B cell (primary cell): ENCODE data around the gene DDR2. TPM values are rescaled to one million over a fixed set of nuclear protein-coding genes. Genes with fewer than 3 reads are reported as not detected.

ENCODE experiments used
- ATAC-seq: fragments of 200-7000 bp; cut with Tn5 transposase; one replicate; pipeline ENCODE4 v1.10.0; 2021; ENCODE audit warnings: low read depth, mild to moderate bottlenecking, moderate number of reproducible peaks, moderate library complexity
- CTCF ChIA-PET: fragments of 350-600 bp; sonication (Branson Sonifier 250); formaldehyde crosslinking; loops from one replicate; lab custom pipeline; 2021; ENCODE audit warnings: antibody characterized with exemption, inconsistent platforms; lab: Charles Lee
- POLR2A ChIA-PET: fragments of 350-600 bp; sonication (Branson Sonifier 250); formaldehyde crosslinking; loops from one replicate; lab custom pipeline; 2021; ENCODE audit warnings: antibody characterized with exemption; lab: Charles Lee
- DNase-seq: peaks from one replicate; pipeline ENCODE4 v3.0.0; 2013
- H2AFZ ChIP-seq: 2 replicates; pipeline ENCODE4 v1.6.1; 2012; ENCODE audit warnings: mild to moderate bottlenecking, low read depth, low read length; ENCODE audit not compliant: insufficient read depth, poor library complexity, severe bottlenecking
- H3K27ac ChIP-seq, 2 donors: 1 replicate in 1 of 2; 2 replicates in 1 of 2; pipeline ENCODE4 v1.5.1; 2012 to 2013; ENCODE audit warnings: low read length in 2 of 2, mild to moderate bottlenecking in 2 of 2, moderate library complexity in 1 of 2
- H3K27me3 ChIP-seq, 4 experiments: fragments of 200-600 bp in 1 of 4; sonication (generic) in 1 of 4; replicated peaks in 1 of 4; 1 replicate in 2 of 4; 2 replicates in 2 of 4; pipeline versions ENCODE4 v1.6.1 to v1.7.0; 2013 to 2016; ENCODE audit warnings: low read length in 3 of 4, mild to moderate bottlenecking in 2 of 4, mixed read lengths in 1 of 4, moderate library complexity in 1 of 4; ENCODE audit not compliant: insufficient read depth in 4 of 4, control insufficient read depth in 3 of 4; ENCODE audit errors: control extremely low read depth in 1 of 4
- H3K36me3 ChIP-seq, 2 experiments: replicated peaks in 1 of 2; 1 replicate in 1 of 2; 2 replicates in 1 of 2; pipeline versions ENCODE4 v1.6.1 to v1.7.1; 2013; ENCODE audit warnings: low read length in 1 of 2; ENCODE audit not compliant: insufficient read depth in 2 of 2, control insufficient read depth in 1 of 2; ENCODE audit errors: control extremely low read depth in 1 of 2, extremely low read depth in 1 of 2
- H3K4me1 ChIP-seq, 2 donors: fragments of 200-600 bp in 1 of 2; sonication (generic) in 1 of 2; 1 replicate in 1 of 2; 2 replicates in 1 of 2; pipeline versions ENCODE4 v1.5.1 to v1.6.1; 2013 to 2017; ENCODE audit warnings: low read length in 2 of 2; ENCODE audit not compliant: control insufficient read depth in 2 of 2, insufficient read depth in 2 of 2
- H3K4me2 ChIP-seq: replicated peaks from 2 replicates; pipeline ENCODE3; 2012; ENCODE audit warnings: mild to moderate bottlenecking, low read depth, low read length; ENCODE audit not compliant: poor library complexity, severe bottlenecking
- H3K4me3 ChIP-seq, 5 experiments: fragments of 200-600 bp in 1 of 5; sonication (generic) in 1 of 5; 1 replicate in 3 of 5; 2 replicates in 2 of 5; pipeline versions ENCODE4 v1.5.1 to v1.7.0; 2011 to 2016; ENCODE audit warnings: low read length in 4 of 5, mild to moderate bottlenecking in 4 of 5, low read depth in 2 of 5, control low read depth in 1 of 5, moderate library complexity in 1 of 5; ENCODE audit not compliant: insufficient read depth in 1 of 5; ENCODE audit errors: control extremely low read depth in 1 of 5, extremely low read depth in 1 of 5
- H3K79me2 ChIP-seq: fragments of 200-600 bp; sonication (generic); one replicate; pipeline ENCODE4 v1.6.0; 2016; ENCODE audit warnings: low read length; ENCODE audit not compliant: control insufficient read depth, insufficient read depth
- H3K9ac ChIP-seq: fragments of 200-600 bp; sonication (generic); 2 replicates; pipeline ENCODE4 v1.6.1; 2017; ENCODE audit warnings: mild to moderate bottlenecking, low read length, moderate library complexity
- H3K9me3 ChIP-seq, 3 donors: one replicate each; pipeline versions ENCODE4 v1.6.1 to v1.7.1; 2013; ENCODE audit warnings: low read length in 2 of 3; ENCODE audit not compliant: control insufficient read depth in 2 of 3, insufficient read depth in 1 of 3; ENCODE audit errors: control extremely low read depth in 1 of 3
- H4K20me1 ChIP-seq: 2 replicates; pipeline ENCODE4 v1.6.0; 2012; ENCODE audit warnings: mild to moderate bottlenecking, low read length; ENCODE audit not compliant: insufficient read depth, control insufficient read depth, poor library complexity, severe bottlenecking
- H3K27ac Mint-ChIP-seq: one replicate; pipeline ENCODE4 v1.8.0; 2021; ENCODE audit warnings: mixed read lengths
- H3K27me3 Mint-ChIP-seq: one replicate; pipeline ENCODE4 v1.8.0; 2021; ENCODE audit warnings: mixed read lengths
- H3K4me1 Mint-ChIP-seq: one replicate; pipeline ENCODE4 v1.8.0; 2021; ENCODE audit warnings: mixed read lengths
- H3K4me3 Mint-ChIP-seq: one replicate; pipeline ENCODE4 v1.8.0; 2021; ENCODE audit warnings: mixed read lengths
- H3K9me3 Mint-ChIP-seq: one replicate; pipeline ENCODE4 v1.8.0; 2022; ENCODE audit warnings: mixed read lengths; ENCODE audit not compliant: insufficient read depth
- EZH2 ChIP-seq: IDR thresholded peaks from 2 replicates; pipeline ENCODE4 v1.6.1; 2012; ENCODE audit warnings: borderline replicate concordance, low read depth, mild to moderate bottlenecking, moderate library complexity, low read length; ENCODE audit not compliant: insufficient read depth, poor library complexity, severe bottlenecking
- WGBS: methylation state at CpG from one replicate; pipeline ENCODE4 v1.1.5; 2013; ENCODE audit warnings: missing lambda C conversion rate; ENCODE audit not compliant: insufficient coverage; 5-methylcytosine and 5-hydroxymethylcytosine counted together
- intact Hi-C: fragments of 100-400 bp; cut with micrococcal nuclease; formaldehyde crosslinking; loops from one replicate; pipeline ENCODE4 v1.10.0; 2022
- polyA plus RNA-seq: library from polyadenylated mRNA; depleted of rRNA; stranded (reverse); fragments of >200 nt; gene quantifications from 2 replicates; pipeline ENCODE4 v1.2.3, GENCODE V29; 2012
- total RNA-seq, 2 donors: library from RNA; stranded (reverse); fragments of 120-200 nt in 1 of 2; gene quantifications; 1 replicate in 1 of 2; 2 replicates in 1 of 2; pipeline versions ENCODE4 v1.2.3 to v1.2.4, GENCODE V29; 2013 to 2022
- TF ChIP-seq, protein P1 (sequence below): fragments of 200-600 bp; IDR thresholded peaks from one replicate; pipeline ENCODE4 v1.8.0; 2022; ENCODE audit warnings: antibody characterized with exemption, mild to moderate bottlenecking

DDR2 gene
- total and polyA plus RNA-seq, 2 donors (not counting 1 experiment from before 2014, with no cell fraction given): 0.12 to 0.24 TPM

GRCh38 chr1:162697140-162697895 is 65.1 kb downstream of the DDR2 start:
- no peaks in the 10 kb centered on the region for H3K36me3 ChIP-seq
- no peak for DNase-seq
- peaks cover 0 to 6% (median 0%) of the 10 kb centered on the region in 4 experiments for H3K27me3 ChIP-seq
- H3K9me3 ChIP-seq: peaks cover 0 to 2% (median 0%) of the 10 kb centered on the region in 3 donors
- intact Hi-C loops: no loop called here
- H4K20me1 ChIP-seq: no peaks in the 10 kb centered on the region
- WGBS: 83% methylated on average over 2 of the region's 6 CpGs
- H3K27ac ChIP-seq: no peak overlapping the region
- H3K27me3 Mint-ChIP-seq: peaks cover 20% of the 10 kb centered on the region
- ChIA-PET POLR2A (no interaction called here), CTCF (no interaction called here)
- H3K9me3 Mint-ChIP-seq: no peaks in the 10 kb centered on the region
- H3K79me2 ChIP-seq: no peaks in the 10 kb centered on the region
- no peak overlapping the region for H3K27ac Mint-ChIP-seq
- H3K9ac ChIP-seq: no peak overlapping the region
- H3K4me3 ChIP-seq: no peak overlapping the region
- H3K4me1 Mint-ChIP-seq: no peaks in the 10 kb centered on the region
- TF ChIP-seq, protein P1, sequence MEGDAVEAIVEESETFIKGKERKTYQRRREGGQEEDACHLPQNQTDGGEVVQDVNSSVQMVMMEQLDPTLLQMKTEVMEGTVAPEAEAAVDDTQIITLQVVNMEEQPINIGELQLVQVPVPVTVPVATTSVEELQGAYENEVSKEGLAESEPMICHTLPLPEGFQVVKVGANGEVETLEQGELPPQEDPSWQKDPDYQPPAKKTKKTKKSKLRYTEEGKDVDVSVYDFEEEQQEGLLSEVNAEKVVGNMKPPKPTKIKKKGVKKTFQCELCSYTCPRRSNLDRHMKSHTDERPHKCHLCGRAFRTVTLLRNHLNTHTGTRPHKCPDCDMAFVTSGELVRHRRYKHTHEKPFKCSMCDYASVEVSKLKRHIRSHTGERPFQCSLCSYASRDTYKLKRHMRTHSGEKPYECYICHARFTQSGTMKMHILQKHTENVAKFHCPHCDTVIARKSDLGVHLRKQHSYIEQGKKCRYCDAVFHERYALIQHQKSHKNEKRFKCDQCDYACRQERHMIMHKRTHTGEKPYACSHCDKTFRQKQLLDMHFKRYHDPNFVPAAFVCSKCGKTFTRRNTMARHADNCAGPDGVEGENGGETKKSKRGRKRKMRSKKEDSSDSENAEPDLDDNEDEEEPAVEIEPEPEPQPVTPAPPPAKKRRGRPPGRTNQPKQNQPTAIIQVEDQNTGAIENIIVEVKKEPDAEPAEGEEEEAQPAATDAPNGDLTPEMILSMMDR: no peak
- TF ChIP-seq EZH2: no peak
- no peak overlapping the region for H2AFZ ChIP-seq
- no peak overlapping the region for H3K4me2 ChIP-seq
- no peak overlapping the region for H3K4me3 Mint-ChIP-seq
- ATAC-seq: no peak
- H3K4me1 ChIP-seq: no peaks in the 10 kb centered on the region

DNA sequence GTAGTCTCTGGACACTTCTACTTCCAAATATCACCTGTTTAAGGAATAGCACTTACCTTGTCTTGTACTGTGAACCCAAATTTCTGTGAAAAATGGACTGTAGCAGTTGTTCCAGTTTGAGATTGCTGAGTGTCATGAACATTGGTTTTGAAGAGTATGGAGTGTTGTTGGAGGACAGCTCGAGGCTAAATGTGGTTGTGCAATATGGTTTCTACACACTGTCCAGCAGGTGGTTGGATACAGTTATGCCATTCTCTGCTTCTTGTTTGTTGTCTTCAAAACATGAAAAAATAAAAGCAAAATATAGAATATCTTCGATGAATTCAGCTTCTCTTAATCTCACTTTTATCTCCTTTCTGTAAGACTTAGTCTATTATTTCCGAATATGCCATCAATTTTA is 67.1 kb downstream of the DDR2 start:
- no peak overlapping the region for H3K4me3 ChIP-seq
- peaks cover 0 to 2% (median 0%) of the 10 kb centered on the region in 3 donors for H3K9me3 ChIP-seq
- Mint-ChIP-seq H3K4me3 (no peak overlapping the region), H3K4me1 (no peaks in the 10 kb centered on the region), H3K9me3 (no peaks in the 10 kb centered on the region), H3K27ac (no peak overlapping the region), H3K27me3 (peaks cover 11% of the 10 kb centered on the region)
- ATAC-seq: no peak
- H3K9ac ChIP-seq: no peak overlapping the region
- no peaks in the 10 kb centered on the region for H4K20me1 ChIP-seq
- CTCF ChIA-PET: no interaction called here
- no peak overlapping the region for H2AFZ ChIP-seq
- POLR2A ChIA-PET: no interaction called here
- H3K4me2 ChIP-seq: no peak overlapping the region
- DNase-seq: no peak
- no peaks in the 10 kb centered on the region for H3K4me1 ChIP-seq
- H3K79me2 ChIP-seq: no peaks in the 10 kb centered on the region
- 57% methylated on average over 1 of the region's 3 CpGs for WGBS
- no peak for TF ChIP-seq EZH2
- TF ChIP-seq, protein P1: no peak
- no peaks in the 10 kb centered on the region for H3K36me3 ChIP-seq
- intact Hi-C loops: no loop called here
- H3K27me3 ChIP-seq: peaks cover 0 to 6% (median 0%) of the 10 kb centered on the region in 4 experiments
- H3K27ac ChIP-seq: no peak overlapping the region
